Stimulated activated CD4-positive, alpha-beta T cell treated with anti-CD3 and anti-CD28 coated beads, Interleukin-4, amount 100 ng/mL, for 4 hours (primary cell): ENCODE data around the gene TREX2.

Source experiments
- DNase-seq, 2 experiments: peaks; one replicate each; pipeline ENCODE4 v3.0.0-alpha.2; 2020

Gene TREX2, protein sequence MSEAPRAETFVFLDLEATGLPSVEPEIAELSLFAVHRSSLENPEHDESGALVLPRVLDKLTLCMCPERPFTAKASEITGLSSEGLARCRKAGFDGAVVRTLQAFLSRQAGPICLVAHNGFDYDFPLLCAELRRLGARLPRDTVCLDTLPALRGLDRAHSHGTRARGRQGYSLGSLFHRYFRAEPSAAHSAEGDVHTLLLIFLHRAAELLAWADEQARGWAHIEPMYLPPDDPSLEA

DNA sequence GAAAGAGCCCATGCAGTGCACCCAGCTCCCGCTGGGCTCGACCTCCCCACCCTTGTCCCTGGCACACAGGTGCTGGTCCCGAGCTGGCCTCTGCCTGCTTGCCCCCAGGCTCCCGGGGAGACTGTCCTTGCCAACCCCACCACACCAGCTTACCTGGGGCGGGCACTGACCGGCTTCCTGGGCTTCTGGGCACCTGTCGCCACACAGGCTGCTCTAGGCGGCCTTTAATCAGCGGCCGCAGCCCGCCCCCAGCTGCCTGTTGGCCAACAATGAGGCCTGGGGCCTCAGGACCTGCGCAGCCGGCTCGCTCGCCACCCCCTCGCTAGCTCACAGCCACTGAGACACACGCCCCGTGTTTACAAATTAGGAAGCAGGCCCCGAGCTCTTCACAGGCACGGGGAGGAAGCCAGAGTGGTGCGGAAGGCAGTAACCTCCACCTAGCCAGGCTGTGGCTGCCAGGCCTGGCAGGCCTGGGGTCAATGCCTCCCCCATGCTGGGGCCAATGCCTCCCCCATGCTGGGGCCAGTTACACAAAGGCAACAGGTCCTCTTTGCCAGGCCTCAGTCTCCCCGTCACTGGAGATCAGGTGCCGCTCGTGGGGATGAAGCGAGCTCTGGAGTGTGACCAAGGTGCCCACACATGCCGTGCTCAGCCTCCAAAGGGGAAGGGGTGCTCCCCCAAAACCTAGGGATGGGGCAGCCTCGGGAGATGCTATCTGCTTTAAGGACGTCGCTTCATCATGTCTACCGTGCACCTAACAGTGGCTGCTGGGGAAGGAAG is at the start of gene TREX2:
Gene TREX2 (minus strand): TSS at position 201 of the 780 bp plus-strand sequence. CDS start 626 bp downstream, outside the sequence.
- DNase-seq: no peak

DNA sequence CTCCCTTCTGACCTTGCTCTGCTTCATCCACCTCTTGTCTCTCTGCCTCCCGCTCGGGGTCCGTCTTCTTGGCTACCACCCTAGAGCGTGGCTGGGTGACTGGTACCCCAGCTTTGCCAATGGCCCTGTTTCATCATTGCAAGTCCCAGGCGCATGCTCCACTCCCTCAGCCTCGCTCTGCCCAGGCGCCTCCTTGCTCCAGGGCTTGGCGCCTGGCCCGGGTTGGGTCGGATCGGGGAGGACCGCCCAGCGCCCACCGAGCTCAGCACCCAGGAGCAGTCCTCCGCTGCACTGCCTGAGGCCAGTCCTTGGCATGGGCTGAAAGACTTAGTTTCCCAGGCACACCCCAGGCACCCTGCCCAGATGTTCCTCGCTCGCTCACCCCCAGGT is 49.5 kb upstream of the TREX2 start:
- no peak for DNase-seq

- no peak for DNase-seq
Measured at GRCh38 chrX:153494541-153495361, 48.9 kb upstream of the TREX2 start, which contains the start of gene BGN. Gene BGN, plus strand, starts transcription at chrX:153494980. Its CDS starts 9,652 bp downstream, at chrX:153504632.

DNA sequence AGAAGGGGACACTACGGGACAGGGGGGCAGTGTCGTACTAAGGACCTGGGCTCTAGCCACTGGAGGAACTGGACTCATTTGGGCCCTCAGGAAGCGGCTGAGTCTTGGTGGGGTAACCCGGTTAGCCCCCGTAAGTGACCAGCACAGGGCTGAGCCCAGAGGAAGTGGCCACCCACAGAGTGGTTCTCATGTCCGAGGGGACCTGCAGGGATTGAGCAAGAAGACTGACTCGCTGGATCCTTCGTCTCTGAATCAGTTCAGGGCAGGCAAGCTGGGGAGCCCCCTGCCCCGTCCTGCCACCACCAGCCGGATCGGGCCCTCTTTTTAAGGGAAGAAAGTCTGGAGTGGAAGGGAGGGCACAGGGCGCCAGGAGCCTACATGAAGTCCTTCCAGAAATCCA is 48.2 kb upstream of the TREX2 start:
- no peak for DNase-seq

- DNase-seq: no peak
Measured at GRCh38 chrX:153493085-153493484, 47.2 kb upstream of the TREX2 start.

GRCh38 chrX:153492543-153492942 is 46.7 kb upstream of the TREX2 start:
- DNase-seq: no peak

- no peak for DNase-seq
Measured at GRCh38 chrX:153491918-153492317, 46.1 kb upstream of the TREX2 start.

DNA sequence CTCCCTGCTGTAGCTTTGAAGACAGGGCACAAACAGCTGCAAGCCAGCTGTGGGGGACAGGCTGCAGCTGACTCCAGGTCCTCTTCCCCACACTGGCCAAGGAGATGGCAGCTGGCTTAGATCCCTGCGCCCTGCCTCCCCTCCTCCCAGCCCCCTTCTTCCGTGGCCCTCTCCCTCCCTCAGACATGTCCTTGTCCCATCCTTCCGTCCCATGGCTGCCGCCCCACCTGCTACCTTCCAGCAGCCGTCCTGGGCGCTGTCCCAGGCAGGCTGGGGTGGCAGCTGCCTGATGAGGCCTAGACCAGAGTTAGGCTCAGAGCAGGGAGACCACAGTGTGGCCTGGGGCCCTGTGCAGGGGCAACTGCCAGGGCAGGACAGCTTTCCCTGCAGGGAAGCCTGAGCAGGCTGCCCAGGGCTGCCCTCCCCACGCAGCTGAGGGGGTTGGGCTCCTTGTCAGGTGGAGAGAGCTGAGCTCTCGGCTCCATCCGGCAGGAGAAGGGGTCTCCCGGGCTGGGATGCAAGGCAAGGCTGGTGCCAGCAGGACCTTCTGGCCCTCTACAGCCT is 45.6 kb upstream of the TREX2 start:
- no peak for DNase-seq

GRCh38 chrX:153490217-153490930 is 44.5 kb upstream of the TREX2 start:
- DNase-seq: no peak

GRCh38 chrX:153488231-153488914 is 42.5 kb upstream of the TREX2 start:
- DNase-seq: no peak

- no peak for DNase-seq
Measured at GRCh38 chrX:153487590-153488071, 41.8 kb upstream of the TREX2 start.

- DNase-seq: no peak
Measured at GRCh38 chrX:153486171-153486570, 40.3 kb upstream of the TREX2 start.

DNA sequence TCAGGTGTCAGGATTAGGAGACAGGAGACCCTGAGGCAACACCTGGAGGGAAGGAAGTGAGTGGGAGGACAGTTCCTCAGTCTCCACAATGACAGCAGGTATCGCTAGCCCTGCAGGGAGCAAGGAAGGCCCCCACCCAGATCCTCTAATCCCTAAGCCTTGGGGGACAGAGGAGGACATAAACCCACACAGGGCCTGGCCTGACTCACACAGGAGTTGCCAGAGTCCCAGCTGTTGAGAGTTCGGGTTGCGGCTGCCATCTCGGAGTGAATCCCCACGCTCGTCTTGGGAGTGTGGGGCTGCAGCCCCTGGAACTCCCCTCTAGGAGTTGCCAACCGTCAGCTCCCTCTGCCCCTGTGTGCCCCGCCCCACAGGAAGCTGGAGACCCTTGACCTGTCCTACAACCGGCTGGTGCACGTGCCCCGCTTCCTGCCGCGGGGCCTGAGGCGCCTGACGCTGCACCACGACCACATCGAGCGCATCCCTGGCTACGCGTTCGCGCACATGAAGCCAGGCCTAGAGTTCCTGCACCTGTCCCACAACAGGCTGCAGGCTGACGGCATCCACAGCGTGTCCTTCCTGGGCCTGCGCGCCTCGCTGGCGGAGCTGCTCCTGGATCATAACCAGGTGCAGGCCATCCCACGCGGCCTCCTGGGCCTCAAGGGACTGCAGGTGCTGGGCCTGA is 39.7 kb upstream of the TREX2 start:
- no peak for DNase-seq

DNA sequence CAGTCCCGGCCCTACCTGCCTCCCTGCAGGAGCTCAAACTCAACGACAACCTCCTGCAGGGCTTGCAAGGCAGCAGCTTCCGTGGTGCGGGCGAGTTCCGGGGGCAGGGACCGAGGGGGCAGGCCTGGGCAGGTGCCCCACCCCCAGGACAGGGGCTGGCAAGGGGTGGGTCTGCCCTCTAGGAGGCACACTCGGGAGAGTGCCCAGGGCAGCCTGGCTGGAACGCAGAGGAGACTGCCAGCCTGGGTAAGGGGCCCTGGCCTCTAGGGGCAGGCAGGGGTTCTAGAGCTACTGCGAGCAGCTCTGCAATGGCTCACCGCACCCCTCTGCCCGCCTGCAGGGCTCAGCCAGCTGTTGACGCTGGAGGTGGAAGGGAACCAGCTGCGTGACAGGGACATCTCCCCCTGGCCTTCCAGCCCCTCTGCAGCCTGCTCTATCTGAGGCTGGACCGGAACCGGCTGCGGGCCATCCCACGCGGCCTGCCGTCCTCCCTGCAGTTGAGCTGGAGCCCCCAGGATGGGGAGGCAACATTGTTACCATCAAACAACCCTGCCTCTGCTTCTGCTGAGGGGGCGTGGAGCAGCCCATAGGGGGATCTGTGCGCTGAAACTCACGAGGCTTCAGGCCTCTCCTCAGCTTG is 36.6 kb upstream of the TREX2 start:
- no peak for DNase-seq

DNA sequence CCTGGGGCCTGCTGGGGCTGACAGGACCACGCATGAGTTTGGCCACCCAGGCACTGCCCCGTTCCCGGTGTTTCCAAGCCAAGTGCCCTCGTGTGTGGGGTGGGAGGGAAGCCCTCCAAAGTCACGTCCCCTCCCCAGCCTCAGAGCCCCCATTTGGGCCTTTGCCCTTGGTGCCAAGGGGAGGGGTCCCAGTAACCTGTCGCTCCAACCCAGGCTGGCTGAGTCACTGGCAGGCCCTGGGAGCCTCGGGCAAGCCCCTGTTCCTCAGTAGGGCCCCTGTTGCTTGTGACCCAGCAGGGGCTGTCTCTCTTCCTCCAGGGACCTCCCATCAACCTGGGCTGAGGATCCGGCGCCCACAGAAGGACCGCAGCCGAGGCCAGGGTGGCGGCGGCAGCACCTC is 35.2 kb upstream of the TREX2 start:
- no peak for DNase-seq

- DNase-seq: no peak
Measured at GRCh38 chrX:153478746-153479145, 32.9 kb upstream of the TREX2 start.

DNA sequence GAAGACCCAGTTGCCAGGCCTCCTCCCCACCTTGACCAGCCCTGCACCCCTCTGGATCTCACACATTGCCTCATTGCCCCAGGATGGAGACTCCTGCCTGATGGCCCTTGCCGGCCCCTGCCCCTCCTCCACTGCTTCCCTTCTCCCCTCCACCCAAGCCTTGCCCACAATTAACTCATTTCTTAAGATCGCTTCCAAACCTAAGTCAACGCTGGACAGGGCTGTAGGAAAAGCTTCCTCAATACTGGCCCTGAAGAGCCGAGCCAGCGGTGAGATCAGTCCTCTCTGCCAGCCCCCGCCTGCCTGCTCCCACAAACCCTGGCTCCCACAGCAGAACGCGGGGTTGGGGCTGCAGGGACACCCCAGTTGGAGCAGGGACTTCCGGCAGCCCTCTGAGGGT is 32.0 kb upstream of the TREX2 start:
- no peak for DNase-seq

GRCh38 chrX:153477364-153477857 is 31.6 kb upstream of the TREX2 start:
- no peak for DNase-seq

GRCh38 chrX:153476666-153477363 is 31.0 kb upstream of the TREX2 start:
- DNase-seq: no peak
